ENCODE measurements around the gene CIAO1. TPM values are rescaled to one million over a fixed set of nuclear protein-coding genes. Genes with fewer than 3 reads are reported as not detected.

The CIAO1 gene
- total and polyA plus RNA-seq, 12 donors: 52.5 to 237 (median 134) TPM

DNA sequence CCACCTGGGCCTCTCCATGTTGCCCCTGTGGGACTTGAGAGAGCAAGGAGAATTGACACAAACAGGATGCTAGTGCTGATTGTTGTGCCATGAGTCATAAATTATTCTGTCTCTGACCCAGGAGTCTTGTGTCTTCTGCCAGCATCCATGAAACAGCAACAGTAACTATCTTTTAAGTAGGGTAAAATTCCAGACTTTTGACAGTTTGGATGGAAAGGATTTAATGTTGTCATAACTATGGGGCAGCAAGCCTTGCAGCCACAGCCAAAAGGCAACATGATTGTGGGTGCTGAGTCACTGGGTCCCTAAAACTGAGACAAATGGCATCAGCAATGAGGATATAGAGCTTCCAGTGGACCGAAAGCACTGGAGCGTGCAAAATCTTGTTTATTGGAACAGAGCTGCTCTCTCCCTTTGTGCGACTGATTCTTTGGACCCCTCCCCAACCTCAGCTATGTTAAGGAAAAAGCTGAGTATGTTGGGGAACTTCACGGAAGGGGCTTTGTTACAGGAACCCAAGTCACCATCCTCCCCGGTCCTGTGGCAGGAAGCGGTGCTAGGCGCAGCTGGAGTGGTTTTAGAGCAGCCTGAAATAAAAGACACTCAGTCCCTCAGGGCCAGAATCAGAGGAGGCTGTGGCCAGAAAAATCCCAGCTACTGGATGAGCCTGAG lies 49.5 kb downstream of the CIAO1 start:
- Histone ChIP-seq H3K36me3 (replicated peaks in 1 of 2) (no peaks in the 10 kb centered on the region), H3K9me3 (replicated peaks in 1 of 3) (no peaks in the 10 kb centered on the region), H3K27ac (no peak overlapping the region), H3K27me3 (peaks cover 14% of the 10 kb centered on the region), H3K4me3 (no peak overlapping the region), H3K4me1 (replicated peaks in 1 of 2) (no peaks in the 10 kb centered on the region)
- TF ChIP-seq, protein P1, sequence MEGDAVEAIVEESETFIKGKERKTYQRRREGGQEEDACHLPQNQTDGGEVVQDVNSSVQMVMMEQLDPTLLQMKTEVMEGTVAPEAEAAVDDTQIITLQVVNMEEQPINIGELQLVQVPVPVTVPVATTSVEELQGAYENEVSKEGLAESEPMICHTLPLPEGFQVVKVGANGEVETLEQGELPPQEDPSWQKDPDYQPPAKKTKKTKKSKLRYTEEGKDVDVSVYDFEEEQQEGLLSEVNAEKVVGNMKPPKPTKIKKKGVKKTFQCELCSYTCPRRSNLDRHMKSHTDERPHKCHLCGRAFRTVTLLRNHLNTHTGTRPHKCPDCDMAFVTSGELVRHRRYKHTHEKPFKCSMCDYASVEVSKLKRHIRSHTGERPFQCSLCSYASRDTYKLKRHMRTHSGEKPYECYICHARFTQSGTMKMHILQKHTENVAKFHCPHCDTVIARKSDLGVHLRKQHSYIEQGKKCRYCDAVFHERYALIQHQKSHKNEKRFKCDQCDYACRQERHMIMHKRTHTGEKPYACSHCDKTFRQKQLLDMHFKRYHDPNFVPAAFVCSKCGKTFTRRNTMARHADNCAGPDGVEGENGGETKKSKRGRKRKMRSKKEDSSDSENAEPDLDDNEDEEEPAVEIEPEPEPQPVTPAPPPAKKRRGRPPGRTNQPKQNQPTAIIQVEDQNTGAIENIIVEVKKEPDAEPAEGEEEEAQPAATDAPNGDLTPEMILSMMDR (IDR thresholded peaks at IDR 0.05): no peak
- TF ChIP-seq POLR2A (IDR thresholded peaks at IDR 0.05): no peak
- intact Hi-C loops (cut with DNase I): loop anchor here in 1 of 2 donors (10.0 kb wide), 1 partner anchor 189 kb away; the partner anchor contains the start of gene NEURL3
- DNase-seq: no peak
- 60 to 71% (median 64%) methylated on average over 7 of the region's 7 CpGs for WGBS, 4 donors

DNA sequence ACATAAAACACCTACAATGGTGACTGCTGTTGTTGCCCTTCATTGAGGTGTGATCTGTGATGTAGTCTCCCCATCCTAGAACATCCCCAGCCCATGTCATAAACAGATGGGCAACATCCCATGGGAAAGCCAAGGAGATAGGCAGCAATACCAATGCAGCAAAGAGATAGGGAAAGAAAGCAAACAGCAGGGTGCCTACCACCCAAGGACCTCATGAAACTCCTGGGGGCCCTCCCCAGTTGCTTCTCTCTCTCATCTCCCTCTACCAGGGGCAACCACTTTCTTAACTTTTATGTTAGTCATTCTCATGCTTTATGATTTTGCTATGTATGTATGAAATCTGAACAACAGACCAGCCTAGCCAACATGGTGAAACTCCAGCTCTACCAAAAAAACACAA lies 51.0 kb downstream of the CIAO1 start:
- Histone ChIP-seq H3K4me3 (no peak overlapping the region), H3K27me3 (peaks cover 17% of the 10 kb centered on the region), H3K9me3 (replicated peaks in 1 of 3) (no peaks in the 10 kb centered on the region), H3K27ac (no peak overlapping the region), H3K36me3 (replicated peaks in 1 of 2) (no peaks in the 10 kb centered on the region), H3K4me1 (replicated peaks in 1 of 2) (peaks cover 6 to 11% of the 10 kb centered on the region in 2 donors)
- DNase-seq: no peak
- TF ChIP-seq, protein P1 (IDR thresholded peaks at IDR 0.05): no peak
- TF ChIP-seq POLR2A (IDR thresholded peaks at IDR 0.05): no peak
- intact Hi-C loops (cut with DNase I): loop anchor here in 1 of 2 donors (10.0 kb wide), 1 partner anchor 188 kb away; the partner anchor contains the start of gene NEURL3

DNA sequence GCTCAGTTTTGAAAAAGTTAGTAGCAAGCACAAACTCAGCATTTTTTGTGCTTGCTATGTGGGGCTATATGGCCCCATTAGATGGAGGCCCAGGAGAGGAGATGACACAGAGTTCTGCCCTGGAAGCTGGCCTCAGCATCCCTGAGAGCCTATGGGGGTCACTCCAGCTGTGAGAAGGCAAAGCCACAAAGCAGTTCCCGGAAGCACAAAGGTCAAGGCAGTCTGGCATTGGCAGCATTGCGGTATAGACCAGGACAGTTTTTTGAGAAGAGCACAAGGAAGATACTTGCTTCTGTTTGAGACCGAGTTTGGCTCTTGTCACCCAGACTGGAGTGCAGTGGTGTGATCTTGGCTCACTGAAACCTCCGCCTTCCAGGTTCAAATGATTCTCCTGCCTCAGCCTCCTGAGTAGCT lies 51.6 kb downstream of the CIAO1 start:
- TF ChIP-seq POLR2A (IDR thresholded peaks at IDR 0.05): no peak
- TF ChIP-seq, protein P1 (IDR thresholded peaks at IDR 0.05): no peak
- no peaks in the 10 kb centered on the region for H3K9me3 ChIP-seq (replicated peaks in 1 of 3)
- H3K27me3 ChIP-seq: peaks cover 17% of the 10 kb centered on the region
- DNase-seq: no peak
- H3K4me1 ChIP-seq (replicated peaks in 1 of 2): peaks cover 6 to 12% of the 10 kb centered on the region in 2 donors
- intact Hi-C loops (cut with DNase I): loop anchor here in 1 of 2 donors (10.0 kb wide), 1 partner anchor 187 kb away; the partner anchor contains the start of gene NEURL3
- H3K36me3 ChIP-seq (replicated peaks in 1 of 2): no peaks in the 10 kb centered on the region
- no peak overlapping the region for H3K27ac ChIP-seq
- no peak overlapping the region for H3K4me3 ChIP-seq
- WGBS, 4 donors: 83 to 92% (median 88%) methylated on average over 2 to 4 of the region's 4 CpGs

DNA sequence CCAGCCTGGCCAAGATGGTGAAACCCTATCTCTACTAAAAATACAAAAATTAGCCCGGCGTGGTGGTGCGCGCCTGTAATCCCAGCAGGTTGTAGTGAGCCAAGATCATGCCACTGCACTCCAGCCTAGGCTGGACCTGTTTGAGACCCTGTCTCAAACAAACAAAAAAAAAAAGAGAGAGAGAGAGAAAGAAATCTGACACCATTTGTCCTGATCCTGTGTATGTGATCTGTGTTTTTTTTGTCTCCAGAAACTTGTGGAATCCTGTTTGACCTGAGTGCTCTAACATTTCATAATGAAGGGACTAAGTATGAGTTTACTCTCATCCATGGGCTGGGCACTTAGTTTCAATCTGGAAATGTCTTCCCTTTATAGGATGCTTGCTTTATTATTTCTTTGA lies 52.7 kb downstream of the CIAO1 start:
- H3K4me1 ChIP-seq (replicated peaks in 1 of 2): peaks cover 6 to 12% of the 10 kb centered on the region in 2 donors
- no peak for DNase-seq
- WGBS, 4 donors: 84 to 96% (median 94%) methylated on average over 4 of the region's 4 CpGs
- H3K4me3 ChIP-seq: no peak overlapping the region
- no peaks in the 10 kb centered on the region for H3K9me3 ChIP-seq (replicated peaks in 1 of 3)
- H3K27me3 ChIP-seq: peaks cover 26% of the 10 kb centered on the region
- no peak for TF ChIP-seq POLR2A (IDR thresholded peaks at IDR 0.05)
- TF ChIP-seq, protein P1 (IDR thresholded peaks at IDR 0.05): no peak
- no peak overlapping the region for H3K27ac ChIP-seq
- intact Hi-C loops (cut with DNase I): loop anchor here in 1 of 2 donors (10.0 kb wide), 1 partner anchor 186 kb away; the partner anchor contains the start of gene NEURL3
- no peaks in the 10 kb centered on the region for H3K36me3 ChIP-seq (replicated peaks in 1 of 2)

Data from adrenal gland (tissue), 12 donors.